IMR-90 (cell line): ENCODE results near the gene ZNF841. TPM values are rescaled to one million over a fixed set of nuclear protein-coding genes. Genes with fewer than 3 reads are reported as not detected.

Source experiments
- ATAC-seq: fragments of 200-7000 bp; cut with Tn5 transposase; 2 replicates; pipeline ENCODE4 v1.9.1; 2020; ENCODE audit warnings: low read depth, mild to moderate bottlenecking, moderate library complexity
- BruUV-seq: library from RNA; stranded (reverse); fragments of 400-500 nt; replicated peaks from 2 replicates; lab custom pipeline; 2021; lab: Mats Ljungman, UMichigan
- CTCF ChIA-PET: fragments of 300-600 bp; formaldehyde crosslinking; extraction: SDS; loops from one replicate; lab custom pipeline; 2021; ENCODE audit warnings: antibody characterized with exemption; lab: Yijun Ruan, JAX
- POLR2A ChIA-PET: fragments of 300-600 bp; sonication (Branson Sonifier 250); formaldehyde crosslinking; loops from one replicate; lab custom pipeline; 2022; ENCODE audit warnings: antibody characterized with exemption; ENCODE audit not compliant: unreplicated experiment; lab: Charles Lee
- DNase-seq: peaks from one replicate; pipeline ENCODE4 v3.0.0; 2013
- H2AFZ ChIP-seq: replicated peaks from 2 replicates; pipeline ENCODE3; 2013; ENCODE audit warnings: low read length, mild to moderate bottlenecking; ENCODE audit not compliant: poor library complexity
- H2AK5ac ChIP-seq: 2 replicates; pipeline ENCODE4 v1.6.1; 2013; ENCODE audit warnings: low read depth, low read length, inconsistent platforms
- H2AK9ac ChIP-seq: replicated peaks from 2 replicates; pipeline ENCODE3; 2013; ENCODE audit warnings: mild to moderate bottlenecking, low read depth, low read length, moderate library complexity; ENCODE audit not compliant: poor library complexity
- H2BK120ac ChIP-seq: 2 replicates; pipeline ENCODE4 v1.6.1; 2013; ENCODE audit warnings: low read depth, low read length, inconsistent platforms
- H2BK15ac ChIP-seq: 3 replicates; pipeline ENCODE4 v1.6.1; 2013; ENCODE audit warnings: low read depth, low read length, inconsistent platforms
- H2BK20ac ChIP-seq: 2 replicates; pipeline ENCODE4 v1.6.1; 2013; ENCODE audit warnings: low read depth, mild to moderate bottlenecking, inconsistent platforms, low read length, moderate library complexity
- H2BK5ac ChIP-seq: 2 replicates; pipeline ENCODE4 v1.6.1; 2013; ENCODE audit warnings: mild to moderate bottlenecking, low read depth, low read length, inconsistent platforms; ENCODE audit not compliant: poor library complexity, severe bottlenecking
- H3K14ac ChIP-seq: replicated peaks from 2 replicates; pipeline ENCODE4 v1.6.1; 2013; ENCODE audit warnings: low read depth, low read length, inconsistent platforms
- H3K18ac ChIP-seq: 2 replicates; pipeline ENCODE4 v1.6.1; 2013; ENCODE audit warnings: low read depth, low read length, control low read depth
- H3K23ac ChIP-seq: 2 replicates; pipeline ENCODE4 v1.6.1; 2013; ENCODE audit warnings: low read depth, low read length, inconsistent platforms
- H3K27ac ChIP-seq: 2 replicates; pipeline ENCODE4 v1.5.1; 2013; ENCODE audit warnings: mild to moderate bottlenecking, control low read depth, low read length; ENCODE audit not compliant: insufficient read depth
- H3K27me3 ChIP-seq: 2 replicates; pipeline ENCODE4 v1.6.1; 2013; ENCODE audit warnings: low read length; ENCODE audit not compliant: control insufficient read depth, insufficient read depth
- H3K36me3 ChIP-seq: 2 replicates; pipeline ENCODE4 v1.6.1; 2013; ENCODE audit warnings: low read length, mixed read lengths; ENCODE audit not compliant: control insufficient read depth, insufficient read depth
- H3K4ac ChIP-seq: 2 replicates; pipeline ENCODE4 v1.6.1; 2013; ENCODE audit warnings: low read depth, low read length, inconsistent platforms
- H3K4me1 ChIP-seq: 2 replicates; pipeline ENCODE4 v1.6.1; 2013; ENCODE audit warnings: low read length, mixed read lengths; ENCODE audit not compliant: control insufficient read depth, insufficient read depth
- H3K4me2 ChIP-seq: 2 replicates; pipeline ENCODE4 v1.6.1; 2013; ENCODE audit warnings: low read depth, mild to moderate bottlenecking, control low read depth, low read length, moderate library complexity
- H3K4me3 ChIP-seq: 2 replicates; pipeline ENCODE4 v1.5.1; 2013; ENCODE audit warnings: low read depth, mild to moderate bottlenecking, control low read depth, low read length, moderate library complexity; ENCODE audit not compliant: insufficient read depth
- H3K56ac ChIP-seq: 2 replicates; pipeline ENCODE4 v1.6.1; 2013; ENCODE audit warnings: low read length, inconsistent platforms; ENCODE audit not compliant: insufficient read depth; ENCODE audit errors: extremely low read depth
- H3K79me1 ChIP-seq, 2 experiments: 2 replicates each; pipeline ENCODE4 v1.6.1; 2013; ENCODE audit warnings: low read length in 2 of 2, inconsistent platforms in 1 of 2, low read depth in 1 of 2
- H3K9ac ChIP-seq: 2 replicates; pipeline ENCODE4 v1.6.1; 2013; ENCODE audit warnings: low read depth, low read length, control low read depth
- H3K9me1 ChIP-seq: 2 replicates; pipeline ENCODE4 v1.6.1; 2013; ENCODE audit warnings: low read length, inconsistent platforms; ENCODE audit not compliant: insufficient read depth
- H3K9me3 ChIP-seq: 2 replicates; pipeline ENCODE4 v1.6.1; 2013; ENCODE audit warnings: low read length; ENCODE audit not compliant: control insufficient read depth, insufficient read depth
- H4K20me1 ChIP-seq: 2 replicates; pipeline ENCODE4 v1.6.1; 2013; ENCODE audit warnings: low read length, inconsistent platforms; ENCODE audit not compliant: insufficient read depth
- H4K5ac ChIP-seq: 2 replicates; pipeline ENCODE4 v1.6.1; 2013; ENCODE audit warnings: mild to moderate bottlenecking, low read depth, low read length, control low read depth
- H4K8ac ChIP-seq, 2 experiments: 2 replicates each; pipeline ENCODE4 v1.6.1; 2013; ENCODE audit warnings: low read depth in 2 of 2, low read length in 2 of 2, control low read depth in 1 of 2, inconsistent platforms in 1 of 2
- H4K91ac ChIP-seq: 2 replicates; pipeline ENCODE4 v1.6.1; 2013; ENCODE audit warnings: low read depth, low read length, inconsistent platforms; ENCODE audit not compliant: insufficient read depth
- BHLHE40 ChIP-seq: fragments of 150-350 bp; IDR thresholded peaks from 2 replicates; pipeline ENCODE4 v1.6.1; 2016; ENCODE audit warnings: mild to moderate bottlenecking, low read depth, low read length
- CEBPB ChIP-seq: IDR thresholded peaks from 2 replicates; pipeline ENCODE4 v1.6.1; 2012; ENCODE audit warnings: low read depth, low read length, improper control_type of control experiment
- CTCF ChIP-seq: conservative IDR thresholded peaks from 2 replicates; pipeline ENCODE4 v1.5.1; 2012; ENCODE audit warnings: mild to moderate bottlenecking, low read depth, low read length, improper control_type of control experiment
- ELK1 ChIP-seq: fragments of 150-350 bp; IDR thresholded peaks from 2 replicates; pipeline ENCODE4 v1.6.1; 2016; ENCODE audit warnings: low read depth, mild to moderate bottlenecking, low read length, moderate library complexity, borderline replicate concordance
- MAFK ChIP-seq: IDR thresholded peaks from 2 replicates; pipeline ENCODE4 v1.6.1; 2012; ENCODE audit warnings: low read depth, low read length, improper control_type of control experiment
- NFE2L2 ChIP-seq: fragments of 150-350 bp; IDR thresholded peaks from 2 replicates; pipeline ENCODE4 v1.6.1; 2016; ENCODE audit warnings: low read depth, mild to moderate bottlenecking, low read length
- POLR2A ChIP-seq: IDR thresholded peaks from 2 replicates; pipeline ENCODE4 v1.6.1; 2012; ENCODE audit warnings: mild to moderate bottlenecking, low read depth, low read length
- RAD21 ChIP-seq: IDR thresholded peaks from 2 replicates; pipeline ENCODE4 v1.6.1; 2012; ENCODE audit warnings: low read length, improper control_type of control experiment
- RCOR1 ChIP-seq: IDR thresholded peaks from 2 replicates; pipeline ENCODE4 v1.6.1; 2012; ENCODE audit warnings: mild to moderate bottlenecking, low read length, improper control_type of control experiment; ENCODE audit not compliant: insufficient replicate concordance
- RFX5 ChIP-seq: IDR thresholded peaks from 2 replicates; pipeline ENCODE4 v1.8.0; 2012; ENCODE audit warnings: low read depth, mild to moderate bottlenecking, low read length, moderate library complexity
- SMC3 ChIP-seq: fragments of 150-350 bp; IDR thresholded peaks from 2 replicates; pipeline ENCODE4 v1.6.1; 2016; ENCODE audit warnings: low read depth, mild to moderate bottlenecking, antibody characterized with exemption, low read length, moderate library complexity
- USF2 ChIP-seq: fragments of 150-350 bp; IDR thresholded peaks from 2 replicates; pipeline ENCODE4 v1.6.1; 2017; ENCODE audit warnings: mild to moderate bottlenecking, antibody characterized with exemption, low read length, low read depth
- WGBS, 2 experiments: methylation state at CpG; one replicate each; pipeline versions ENCODE4 v1.1.5 to v1.1.7; 2013; ENCODE audit warnings: missing lambda C conversion rate in 2 of 2; ENCODE audit not compliant: insufficient read length in 1 of 2; ENCODE audit errors: extremely low coverage in 2 of 2; 5-methylcytosine and 5-hydroxymethylcytosine counted together
- dilution Hi-C: fragments of 300-500 bp; cut with HindIII; formaldehyde crosslinking; loops from one replicate; pipeline ENCODE4 v1.14.3; 2018; ENCODE audit warnings: low sequenced_read_pairs; ENCODE audit not compliant: unreplicated experiment
- in situ Hi-C: fragments of 300-500 bp; cut with MboI; formaldehyde crosslinking; loops from 3 replicates; pipeline ENCODE4 v1.14.3; 2019; ENCODE audit warnings: low sequenced_read_pairs, inconsistent platforms, mixed read lengths
- intact Hi-C: fragments of 100-400 bp; cut with micrococcal nuclease; formaldehyde crosslinking; loops from 2 replicates; pipeline ENCODE4 v1.10.0; 2022
- polyA plus RNA-seq, 3 experiments: library from polyadenylated mRNA; depleted of rRNA; stranded (reverse); fragments of >200 nt; gene quantifications; 2 replicates each; pipeline ENCODE4 v1.2.3, GENCODE V29; 2012; ENCODE audit warnings: low replicate concordance in 1 of 3
- total RNA-seq: library from RNA; depleted of rRNA; stranded (reverse); fragments of >200 nt; gene quantifications from 2 replicates; pipeline ENCODE4 v1.2.3, GENCODE V29; 2012

The ZNF841 gene
- total and polyA plus RNA-seq, 2 of the 4 experiments (the other 2 are of a cell fraction) = 8.5 to 28.9 TPM

- H2AK9ac ChIP-seq = no peak overlapping the region
- H3K56ac ChIP-seq = no peak overlapping the region
- no peak overlapping the region for H3K18ac ChIP-seq
- peaks cover 75% of the 10 kb centered on the region for H3K9me3 ChIP-seq
- H3K4me1 ChIP-seq = no peaks in the 10 kb centered on the region
- no peak for DNase-seq
- no peak overlapping the region for H2BK20ac ChIP-seq
- POLR2A ChIA-PET = no interaction called here
- H3K4me2 ChIP-seq = no peak overlapping the region
- no peaks in the 10 kb centered on the region for H3K27me3 ChIP-seq
- no peak overlapping the region for H3K4ac ChIP-seq
- H4K5ac ChIP-seq = no peak overlapping the region
- H2BK5ac ChIP-seq = no peak overlapping the region
- WGBS, 2 experiments = no CpG with 5 or more reads among the region's 3 CpGs
- no peak overlapping the region for H4K91ac ChIP-seq
- dilution Hi-C loops = no loop called here
- peaks cover 24% of the 10 kb centered on the region for H3K36me3 ChIP-seq
- no peak overlapping the region for H3K27ac ChIP-seq
- in situ Hi-C loops = no loop called here
- BruUV-seq = no TSS peak
- no peak overlapping the region for H3K23ac ChIP-seq
- H2BK15ac ChIP-seq = no peak overlapping the region
- H3K9me1 ChIP-seq = no peaks in the 10 kb centered on the region
- no peak overlapping the region for H4K8ac ChIP-seq
- H2AFZ ChIP-seq = no peak overlapping the region
- H2AK5ac ChIP-seq = no peak overlapping the region
- H3K79me1 ChIP-seq = no peaks in the 10 kb centered on the region
- CTCF ChIA-PET = no interaction called here
- no peak overlapping the region for H3K9ac ChIP-seq
- no peak for ATAC-seq
- intact Hi-C loops = no loop called here
- no peak overlapping the region for H2BK120ac ChIP-seq
- H3K14ac ChIP-seq = no peak overlapping the region
- no peak overlapping the region for H3K4me3 ChIP-seq
- no peak for TF ChIP-seq USF2
- no peak for TF ChIP-seq CTCF
- no peak for TF ChIP-seq RAD21
- no peak for TF ChIP-seq POLR2A
- TF ChIP-seq MAFK = no peak
- no peak for TF ChIP-seq CEBPB
- no peak for TF ChIP-seq NFE2L2
- no peak for TF ChIP-seq ELK1
- TF ChIP-seq RFX5 = no peak
- no peak for TF ChIP-seq SMC3
- no peak for TF ChIP-seq BHLHE40
- TF ChIP-seq RCOR1 = no peak
- no peaks in the 10 kb centered on the region for H4K20me1 ChIP-seq
These were observed 17.1 kb upstream of the ZNF841 start for GRCh38 chr19:52112624-52113023.
